HK-2 (cell line): Measurements from ENCODE around the gene AVEN.
"Not testable (repeated sequence)": the region's sequence is repeated elsewhere in the genome, so short reads cannot be mapped to it uniquely, and the experiment has no call there.

Source experiments
- DNase-seq: peaks from one replicate; pipeline ENCODE4 v3.0.0-alpha.2; 2018; ENCODE audit not compliant: unreplicated experiment

Gene AVEN

DNA sequence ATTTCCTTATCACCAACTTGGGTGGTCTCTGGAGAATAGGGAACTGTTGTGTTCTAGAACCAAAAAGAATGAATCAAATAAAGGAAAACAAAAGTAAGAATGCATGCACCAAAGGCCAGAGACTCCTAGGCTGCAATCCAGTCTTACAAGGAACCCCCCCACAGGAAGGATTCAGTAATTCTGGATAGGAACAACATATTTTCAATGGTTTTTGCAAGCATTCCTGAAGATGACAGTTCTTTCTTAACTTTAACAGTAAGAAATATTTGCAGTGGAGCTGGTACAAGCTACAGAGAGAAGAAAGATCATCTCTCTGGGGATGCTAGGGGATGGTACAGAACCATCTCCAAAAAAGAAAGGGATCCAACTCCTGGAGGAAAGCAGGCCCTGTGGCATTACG, 186.9 kb downstream of the AVEN start:
- no peak for DNase-seq

DNA sequence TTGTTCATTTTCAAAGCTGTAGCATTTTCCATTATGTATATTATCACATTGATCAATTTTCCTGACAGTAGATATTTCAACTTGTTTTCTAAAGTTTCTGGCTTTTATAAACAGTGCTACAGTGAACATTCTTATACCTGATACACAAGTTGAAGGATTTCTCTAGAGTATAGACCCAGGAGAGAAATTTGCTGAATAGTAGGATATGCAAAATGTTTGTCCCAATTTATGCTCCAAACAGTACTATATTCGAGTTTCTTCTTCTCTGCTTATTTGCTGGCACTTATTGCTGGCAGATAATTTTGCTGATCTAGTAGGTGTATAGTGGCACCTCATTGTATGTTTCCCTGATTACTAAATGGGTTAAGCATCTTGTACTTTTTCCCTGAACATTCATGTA, 187.9 kb downstream of the AVEN start:
- DNase-seq, result no peak

DNA sequence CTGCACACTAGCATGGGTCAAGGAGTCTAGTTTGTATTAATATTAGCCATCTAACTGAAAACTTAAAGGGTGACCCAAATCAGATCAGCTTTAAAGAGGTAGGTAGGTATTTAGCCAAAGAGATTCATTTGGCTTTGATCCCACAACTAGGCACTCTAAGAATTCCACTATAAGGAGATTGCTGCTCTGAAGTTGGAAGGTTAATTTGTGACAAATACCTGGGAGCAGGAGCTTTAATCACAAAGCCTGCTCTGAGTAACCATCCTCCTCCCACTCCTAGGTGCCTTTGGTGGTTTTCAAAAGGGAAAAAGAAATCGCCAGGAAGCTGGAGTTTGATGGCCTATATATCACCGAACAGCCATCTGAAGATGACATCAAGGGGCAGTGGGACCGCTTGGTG, 191.0 kb downstream of the AVEN start:
- no peak for DNase-seq

DNA sequence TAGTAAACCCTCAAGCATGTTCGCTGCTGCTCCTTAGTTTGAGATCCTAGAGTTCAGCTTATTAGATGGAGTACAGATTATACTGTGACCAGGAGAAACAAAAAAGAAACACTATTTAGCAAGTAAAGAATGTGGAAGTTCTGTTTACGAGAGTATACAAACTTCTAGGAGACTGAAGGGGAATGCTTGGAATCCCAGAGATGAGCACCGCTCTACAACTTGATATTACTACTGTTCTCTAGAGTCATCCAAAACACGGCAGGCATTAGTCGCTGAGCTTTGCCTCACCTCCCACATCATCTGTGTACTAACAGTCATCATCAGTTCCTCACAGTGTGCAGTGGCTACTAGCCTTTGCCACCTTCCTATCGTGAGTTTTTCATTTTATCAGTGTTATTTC, 192.1 kb downstream of the AVEN start:
- DNase-seq, result no peak

DNA sequence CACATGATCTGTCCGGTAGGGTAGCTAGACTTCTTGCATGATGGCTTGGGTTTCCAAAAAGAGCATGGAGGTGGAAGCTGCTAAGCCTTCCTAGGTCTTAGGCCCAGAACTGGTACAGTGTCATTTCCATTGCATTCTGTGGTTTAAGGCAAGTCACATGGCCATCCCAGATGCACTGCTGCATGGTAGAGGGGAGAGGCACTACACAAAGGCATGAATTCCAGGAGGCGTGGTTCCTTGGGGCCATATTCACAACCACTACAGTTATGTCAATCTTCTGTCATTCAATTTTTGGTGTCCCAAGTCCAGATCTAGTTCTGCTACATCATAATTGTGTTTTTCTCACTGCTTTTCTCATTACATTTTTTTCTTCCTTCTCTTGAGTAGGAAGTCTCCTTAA, 192.9 kb downstream of the AVEN start:
- no peak for DNase-seq

DNA sequence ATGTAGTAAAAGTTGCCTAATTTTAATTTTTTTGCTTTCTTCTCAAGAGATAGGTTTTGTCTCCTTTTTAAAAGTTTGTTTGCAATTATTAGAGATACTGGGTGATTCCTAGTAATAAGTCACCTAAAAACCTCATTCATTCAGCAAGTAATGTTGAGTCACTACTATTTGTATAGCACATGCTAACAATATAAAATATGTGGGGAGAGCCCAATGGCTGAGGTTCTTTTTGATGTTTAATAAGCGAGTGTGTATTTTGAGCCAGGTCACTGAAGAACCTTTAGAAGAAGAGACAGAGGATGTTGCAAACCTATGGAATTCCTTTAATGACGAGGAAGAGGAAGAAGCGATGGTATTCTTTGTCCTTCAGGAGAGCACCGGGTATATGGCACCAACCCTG, 194.4 kb downstream of the AVEN start:
- no peak for DNase-seq

DNA sequence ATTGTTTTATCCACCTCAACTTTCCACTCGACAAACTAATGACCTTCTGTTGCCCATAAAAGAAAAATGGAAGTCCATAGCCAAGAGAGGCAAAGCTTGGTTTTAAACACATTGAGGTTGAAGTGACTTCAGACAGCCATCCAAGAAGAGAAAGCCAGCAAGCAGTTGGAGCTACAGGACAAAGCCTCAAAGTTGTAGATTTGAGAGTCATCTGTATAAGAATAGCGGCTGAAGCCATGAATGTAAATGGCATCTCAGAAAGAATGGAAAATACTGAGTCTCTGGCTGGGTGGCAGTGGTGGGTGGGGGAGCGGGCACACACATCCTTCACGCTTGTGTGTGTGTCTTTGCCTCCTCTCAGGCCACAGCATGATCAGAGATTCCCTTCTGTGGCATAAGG, 194.8 kb downstream of the AVEN start:
- no peak for DNase-seq

DNA sequence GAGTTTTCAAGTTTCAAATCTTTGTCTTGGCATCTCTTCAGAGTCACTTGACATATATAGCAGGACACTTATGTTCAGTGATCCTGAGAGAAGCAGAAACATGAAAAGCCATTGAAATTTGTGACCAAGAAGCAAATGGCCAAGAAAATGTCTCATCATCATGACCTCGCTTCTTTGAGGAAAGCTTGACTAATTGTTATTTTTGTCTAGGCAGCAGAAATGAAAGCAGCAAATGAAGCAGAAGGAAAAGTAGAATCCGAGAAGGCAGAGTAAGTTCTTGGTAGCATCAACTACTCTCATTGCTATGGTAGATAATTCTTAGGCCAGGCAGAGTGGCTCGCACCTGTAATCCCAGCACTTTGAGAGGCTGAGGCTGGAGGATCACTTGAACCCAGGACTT, 198.4 kb downstream of the AVEN start:
- no peak for DNase-seq

DNA sequence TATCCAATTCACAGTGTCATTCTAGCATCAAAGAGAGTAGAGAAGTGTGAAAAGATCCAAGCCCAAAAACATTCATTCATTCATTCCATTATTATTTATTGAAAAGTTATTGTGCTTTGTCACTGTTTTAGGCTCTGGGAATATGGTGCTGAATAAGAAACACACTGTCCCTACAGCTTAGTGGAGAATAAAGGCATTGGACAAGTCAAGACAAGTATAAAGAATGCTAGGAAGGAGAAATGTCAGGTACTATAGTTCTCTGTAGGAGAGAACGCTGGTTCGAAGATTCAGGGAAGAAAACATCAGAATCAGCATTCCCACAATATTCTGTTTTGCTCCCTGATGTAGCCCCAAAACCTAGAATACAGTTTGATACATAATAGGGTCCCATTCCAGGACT, 199.5 kb downstream of the AVEN start:
- no peak for DNase-seq

DNA sequence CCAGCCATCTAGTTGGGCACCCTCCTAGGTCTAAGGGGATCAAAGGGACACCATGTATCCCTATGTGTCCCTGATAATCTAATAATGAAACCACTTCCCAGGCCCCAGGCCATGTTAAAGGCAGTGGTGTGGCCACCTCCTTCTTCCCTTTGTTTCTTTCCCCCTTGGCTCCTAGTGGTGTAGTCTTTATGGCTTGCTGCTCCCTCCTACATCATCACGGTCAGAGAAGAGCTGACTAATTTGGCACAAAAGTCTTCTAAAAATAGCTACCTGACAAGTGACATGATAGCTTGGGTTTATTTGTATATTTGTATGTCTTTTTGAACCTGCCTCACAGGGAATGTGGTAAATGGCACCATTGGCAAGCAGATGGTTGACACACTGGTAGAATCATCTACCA, 201.7 kb downstream of the AVEN start:
- DNase-seq, result no peak

DNA sequence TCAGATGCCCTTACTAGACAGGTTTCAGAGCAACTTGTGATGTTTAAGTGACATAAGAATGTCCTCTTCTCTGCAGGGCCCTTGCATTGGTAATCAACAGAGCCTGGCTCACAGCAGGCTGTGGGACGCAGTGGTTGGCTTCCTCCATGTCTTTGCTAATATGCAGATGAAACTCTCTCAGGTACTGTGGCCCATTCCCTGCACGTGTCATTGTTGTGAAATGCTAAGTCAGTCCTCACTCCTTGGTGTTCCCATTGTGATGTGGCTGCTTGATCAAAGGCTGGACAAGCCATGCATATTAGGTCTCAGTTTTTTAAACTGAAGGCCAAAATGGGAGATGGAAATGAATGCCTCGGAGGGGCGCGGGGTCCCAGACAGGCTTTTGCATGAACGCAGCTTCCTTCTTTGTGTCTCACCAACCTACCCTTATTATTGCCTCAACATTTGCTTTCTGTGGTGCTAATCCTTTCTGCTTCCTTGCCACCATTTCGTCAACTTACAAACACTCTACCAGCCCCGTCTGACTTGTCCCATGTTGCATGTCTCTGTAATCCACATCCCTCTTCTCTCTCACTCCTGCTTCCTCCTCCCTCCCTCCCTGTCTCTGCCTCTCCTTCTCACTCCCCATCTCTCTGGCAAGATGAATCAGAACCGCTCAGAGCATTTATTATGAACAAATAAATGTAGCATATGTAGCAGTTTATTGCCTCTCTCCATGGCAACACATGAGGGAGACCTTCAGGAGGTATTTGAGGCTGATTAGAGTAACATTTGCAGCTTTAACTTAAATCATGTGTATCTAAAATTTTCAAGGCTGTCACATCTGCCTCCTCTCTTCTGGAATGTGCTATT, 203.9 kb downstream of the AVEN start:
- no peak for DNase-seq

DNA sequence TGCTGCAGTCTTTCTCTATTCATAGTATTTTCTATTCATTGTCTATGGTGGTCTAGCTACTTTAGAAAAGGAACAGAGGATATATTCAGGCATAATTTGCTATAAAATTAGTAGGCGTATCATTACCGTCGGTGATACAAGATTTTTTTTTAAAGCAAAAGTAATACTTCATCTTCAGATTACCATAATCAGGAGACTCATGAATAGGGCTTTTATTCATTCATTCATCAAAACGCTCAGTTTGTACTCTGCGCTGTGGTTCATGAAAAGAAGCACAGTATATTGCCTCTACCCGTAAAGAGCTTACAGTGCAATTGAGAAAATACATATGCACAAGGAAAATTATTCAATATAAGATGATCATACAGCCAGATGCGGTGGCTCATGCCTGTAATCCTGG, 207.4 kb downstream of the AVEN start:
- DNase-seq, result no peak

DNA sequence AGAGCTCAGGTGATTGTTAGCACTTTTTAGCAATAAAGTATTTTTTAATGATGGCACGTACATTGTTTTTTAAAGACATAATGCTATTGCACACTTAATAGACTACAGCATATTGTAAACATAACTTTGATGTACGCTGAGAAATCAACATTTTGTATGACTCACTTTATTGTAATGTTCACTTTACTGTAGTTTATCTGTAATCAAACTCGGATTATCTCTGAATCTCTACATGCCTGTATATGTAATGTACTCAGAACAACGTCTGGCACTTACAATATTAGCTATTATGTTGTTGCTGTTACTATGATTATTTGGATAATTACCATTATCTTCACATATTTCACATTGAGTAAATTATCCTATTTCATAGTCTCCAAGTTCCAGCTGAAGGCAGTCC, 208.7 kb downstream of the AVEN start:
- no peak for DNase-seq

DNA sequence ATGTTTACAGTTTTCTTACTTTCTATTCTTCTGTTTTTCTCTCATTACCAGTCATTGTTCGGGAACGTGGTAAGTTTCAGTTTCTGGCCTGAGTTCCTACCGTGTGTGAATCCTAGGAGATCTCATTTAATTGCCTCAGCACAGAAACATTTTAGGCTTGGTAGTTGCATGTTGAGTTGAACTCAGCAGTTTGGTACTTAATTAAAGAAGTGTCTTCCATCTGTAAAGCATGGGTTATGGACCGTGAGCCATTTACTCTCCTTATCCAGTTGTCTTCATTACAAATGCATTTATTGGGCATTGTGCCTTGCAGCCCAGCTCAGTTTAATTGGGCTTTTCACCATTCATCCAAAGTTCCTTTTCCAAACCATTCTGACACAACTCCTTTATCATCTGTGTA, 212.8 kb downstream of the AVEN start:
- no peak for DNase-seq

DNA sequence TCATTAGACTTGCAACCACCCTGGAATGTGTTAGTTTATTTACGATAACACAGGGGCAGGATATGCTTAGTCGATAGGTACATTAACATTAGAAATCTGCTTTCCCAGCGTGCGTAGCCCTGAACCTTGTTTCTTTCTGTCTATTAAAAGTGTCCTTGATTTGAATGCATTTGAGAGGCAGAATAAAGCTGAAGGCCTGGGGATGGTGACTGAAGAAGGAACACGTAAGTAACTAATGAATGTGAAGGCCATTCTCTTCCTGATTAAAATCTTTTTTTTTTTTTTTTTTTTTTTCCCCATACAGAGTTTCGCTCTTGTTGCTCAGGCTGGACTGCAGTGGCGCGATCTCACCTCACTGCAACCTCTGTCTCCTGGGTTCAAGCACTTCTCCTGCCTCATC, 213.6 kb downstream of the AVEN start:
- DNase-seq, result no peak

DNA sequence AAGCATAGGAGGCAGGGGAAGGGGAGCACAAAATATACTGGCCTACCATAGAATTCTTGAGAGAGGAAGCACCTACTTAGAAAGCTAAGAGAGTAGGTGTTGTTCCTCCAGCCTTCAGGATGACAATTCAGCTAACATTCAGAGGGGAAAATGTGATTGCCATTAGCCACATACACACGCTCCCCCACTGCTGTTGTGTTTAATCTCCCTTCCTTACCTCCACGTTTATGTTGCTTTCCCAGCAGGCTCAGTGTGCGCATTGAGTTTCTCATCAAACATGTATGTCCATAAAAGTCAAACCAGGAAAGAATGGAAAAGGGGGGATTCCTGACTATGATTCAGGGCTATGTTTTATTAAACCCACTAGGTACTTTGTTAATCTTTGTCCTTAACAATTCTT, 215.9 kb downstream of the AVEN start:
- no peak for DNase-seq

DNA sequence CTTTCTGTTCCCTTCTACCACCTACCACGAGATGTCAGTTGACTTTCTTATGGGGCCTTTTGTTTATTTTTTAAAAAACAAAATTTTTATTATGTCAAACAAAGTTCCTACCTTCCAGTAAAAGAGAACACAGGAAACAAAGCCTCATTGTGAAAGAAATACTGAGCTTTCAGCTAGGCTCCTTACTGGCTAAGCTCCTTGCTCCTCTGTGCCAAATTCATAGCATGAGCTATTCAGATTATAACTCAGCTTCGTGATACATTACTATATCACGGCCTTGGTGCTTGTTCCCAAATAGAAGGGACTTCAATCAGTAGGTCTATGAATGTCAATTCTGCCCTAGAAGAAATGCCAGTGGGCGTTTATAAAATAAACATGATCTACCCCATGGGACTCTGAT, 216.5 kb downstream of the AVEN start:
- DNase-seq, result no peak

DNA sequence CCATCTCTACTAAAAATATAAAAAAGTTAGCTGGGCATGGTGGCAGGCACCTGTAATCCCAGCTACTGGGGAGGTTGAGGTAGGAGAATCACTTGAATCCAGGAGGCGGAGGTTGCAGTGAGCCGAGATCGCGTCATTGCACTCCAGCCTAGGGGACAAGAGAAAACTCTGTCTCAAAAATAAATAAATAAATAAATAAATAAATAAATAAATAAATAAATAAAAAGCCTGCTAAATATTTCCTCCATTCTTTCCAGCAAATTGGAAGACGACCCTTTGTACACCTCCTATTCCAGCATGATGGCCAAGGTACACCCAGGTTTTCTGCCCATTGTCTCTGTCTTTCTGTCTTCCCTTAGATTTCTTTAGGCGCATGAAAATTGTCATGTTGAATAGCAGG, 219.5 kb downstream of the AVEN start:
- DNase-seq, result not testable (repeated sequence)
